GM19023 (cell line): ENCODE measurements around the gene PXDN.

ENCODE experiments used
- ATAC-seq: cut with Tn5 transposase; IDR thresholded peaks from one replicate; pipeline ENCODE4 v1.9.1; 2021; ENCODE audit warnings: mild to moderate bottlenecking, moderate library complexity; ENCODE audit not compliant: unreplicated experiment

PXDN gene

DNA sequence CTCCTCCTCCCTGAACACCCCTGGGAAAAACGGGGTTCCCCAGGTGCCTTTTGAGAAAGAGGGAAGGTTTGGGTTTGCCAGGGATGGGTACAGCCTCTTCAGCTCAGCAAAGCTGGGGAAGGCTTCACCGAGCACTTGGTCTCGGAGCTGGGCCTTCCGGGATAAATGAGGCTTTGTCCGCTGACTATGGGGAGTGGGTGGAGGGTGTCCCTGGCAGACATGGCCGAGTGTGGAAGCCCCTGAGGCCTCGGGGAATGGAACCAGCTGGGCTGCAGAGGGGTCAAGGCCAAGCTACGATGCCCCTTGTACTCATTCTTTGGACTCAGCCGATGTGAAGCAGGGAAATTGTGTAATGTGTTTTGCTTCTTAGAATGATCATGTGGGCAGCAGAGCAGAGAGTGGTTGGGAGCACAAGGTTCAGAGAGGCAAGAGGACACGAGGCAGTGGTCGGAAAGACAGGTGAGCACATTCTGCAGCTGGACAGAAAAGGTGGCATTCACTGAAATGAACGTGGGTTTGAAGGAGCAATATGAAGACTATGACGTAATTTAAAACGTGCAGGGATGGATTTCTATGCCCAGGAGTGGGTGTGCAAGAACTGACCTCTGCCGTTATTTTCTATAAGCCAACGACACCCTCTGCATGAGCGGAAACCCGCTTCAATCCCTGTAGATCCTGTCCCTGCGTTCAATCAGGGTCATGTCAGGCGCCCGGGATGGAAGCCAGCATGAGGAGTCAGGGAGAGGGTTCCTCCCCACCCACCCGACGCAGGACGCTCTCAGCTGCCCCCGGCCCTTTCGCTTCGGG lies 142.6 kb downstream of the PXDN start:
- no peak for ATAC-seq

DNA sequence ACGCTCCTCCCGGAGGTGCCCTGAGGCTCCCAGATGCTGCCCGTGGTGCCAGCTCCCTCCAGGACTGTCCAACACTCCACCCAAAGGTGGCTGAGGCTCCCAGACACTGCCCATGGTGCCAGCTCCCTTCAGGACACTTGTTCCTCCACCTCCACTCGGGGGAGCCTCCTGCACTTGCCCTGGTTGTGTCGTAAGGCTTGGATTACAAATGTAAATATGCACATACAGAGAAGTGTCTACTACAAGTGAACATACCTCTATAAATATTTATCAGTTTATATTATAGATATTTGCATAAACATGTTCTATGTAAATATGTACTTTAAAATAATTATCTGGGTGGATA lies 143.3 kb downstream of the PXDN start:
- no peak for ATAC-seq

DNA sequence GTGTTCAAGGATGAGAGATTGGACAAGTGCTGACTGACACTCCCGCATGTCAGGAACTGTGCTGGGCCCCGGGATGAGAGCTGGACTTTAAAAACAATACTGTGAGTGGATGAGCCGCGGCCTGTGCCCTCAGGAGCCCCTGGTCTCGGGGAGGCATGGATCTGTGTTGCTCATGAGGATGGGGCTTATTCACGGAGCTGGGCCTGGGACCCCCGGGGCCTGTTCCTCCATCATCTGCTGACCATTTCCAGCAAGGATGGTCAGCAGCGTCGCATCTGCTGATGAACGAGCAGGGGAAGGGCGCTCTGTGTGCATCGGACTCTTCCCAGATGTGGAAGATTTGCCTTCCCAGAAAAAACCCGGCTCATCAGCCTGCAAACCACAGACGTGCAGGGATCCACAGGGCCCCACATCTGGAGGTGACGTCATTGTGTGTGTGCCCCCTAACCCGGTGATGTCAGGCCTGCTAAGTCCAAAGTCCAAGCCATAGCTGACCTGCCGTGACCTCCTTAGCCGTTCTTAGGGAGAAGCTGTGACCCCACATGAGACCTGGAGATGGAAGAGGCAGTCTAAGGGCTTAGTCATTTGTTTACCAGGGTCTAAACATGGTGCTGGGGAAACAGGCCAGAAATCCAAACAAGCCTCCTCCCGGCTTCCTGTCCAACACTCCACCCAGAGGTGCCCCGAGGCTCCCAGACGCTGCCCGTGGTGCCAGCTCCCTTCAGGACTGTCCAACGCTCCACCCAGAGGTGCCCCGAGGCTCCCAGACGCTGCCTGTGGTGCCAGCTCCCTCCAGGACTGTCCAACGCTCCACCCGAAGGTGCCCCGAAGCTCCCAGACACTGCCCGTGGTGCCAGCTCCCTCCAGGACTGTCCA lies 143.9 kb downstream of the PXDN start:
- no peak for ATAC-seq

DNA sequence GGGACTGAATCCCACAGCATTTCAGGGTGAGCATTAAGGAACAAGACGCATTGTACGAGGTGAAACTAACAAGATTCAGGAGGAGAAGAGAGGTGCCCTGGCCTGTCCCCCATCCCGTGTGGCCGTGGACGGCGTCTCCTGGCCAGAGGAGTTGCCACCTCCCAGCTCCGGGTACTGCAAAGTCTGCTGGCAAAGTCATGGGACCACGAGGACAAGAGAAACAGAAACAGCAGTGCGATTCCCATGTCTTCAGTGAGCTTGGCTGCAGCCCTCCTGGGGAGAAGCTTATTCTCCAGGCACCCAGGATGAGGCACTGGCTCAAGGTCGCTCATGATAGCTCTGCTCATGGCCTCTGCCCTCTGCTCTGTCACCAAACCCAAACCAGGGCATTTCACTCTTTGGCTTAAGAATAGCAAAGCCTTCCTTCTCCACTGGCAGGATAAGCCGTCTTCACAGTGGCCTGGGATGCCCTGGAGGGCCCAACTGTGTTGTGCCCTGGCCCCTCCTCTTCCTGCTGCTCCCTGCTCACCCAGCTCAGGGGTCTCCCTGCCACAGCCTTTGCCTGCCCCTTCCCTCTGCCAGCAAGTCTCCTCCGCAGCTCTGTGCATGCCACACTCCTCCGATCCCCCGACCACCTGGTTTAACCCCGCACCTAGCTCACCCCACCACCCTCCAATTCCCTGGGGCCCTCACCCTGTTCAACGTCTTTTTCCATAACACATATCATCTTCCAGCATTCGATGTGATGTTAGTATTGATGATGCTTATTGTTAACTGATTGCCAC lies 144.8 kb downstream of the PXDN start:
- no peak for ATAC-seq

DNA sequence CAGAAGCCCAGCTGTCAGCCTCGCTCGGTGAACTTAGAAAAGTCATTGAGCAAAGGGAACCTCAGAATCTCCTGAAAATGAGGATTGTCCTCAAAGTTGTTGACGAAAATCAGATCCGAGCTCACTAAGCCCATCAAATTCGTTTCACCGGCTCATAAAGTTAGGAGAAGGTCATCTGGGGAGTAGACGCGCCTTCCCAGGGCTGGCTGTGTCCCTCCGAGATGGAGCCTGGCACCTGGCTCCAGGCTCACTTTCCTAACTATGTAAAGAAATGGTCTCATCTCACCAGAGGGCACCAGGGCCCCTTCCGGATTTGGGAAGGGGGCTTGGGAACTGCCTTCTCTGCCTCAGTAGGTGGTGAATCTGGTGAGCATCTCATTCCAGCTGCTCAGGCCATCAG lies 145.5 kb downstream of the PXDN start:
- no peak for ATAC-seq

DNA sequence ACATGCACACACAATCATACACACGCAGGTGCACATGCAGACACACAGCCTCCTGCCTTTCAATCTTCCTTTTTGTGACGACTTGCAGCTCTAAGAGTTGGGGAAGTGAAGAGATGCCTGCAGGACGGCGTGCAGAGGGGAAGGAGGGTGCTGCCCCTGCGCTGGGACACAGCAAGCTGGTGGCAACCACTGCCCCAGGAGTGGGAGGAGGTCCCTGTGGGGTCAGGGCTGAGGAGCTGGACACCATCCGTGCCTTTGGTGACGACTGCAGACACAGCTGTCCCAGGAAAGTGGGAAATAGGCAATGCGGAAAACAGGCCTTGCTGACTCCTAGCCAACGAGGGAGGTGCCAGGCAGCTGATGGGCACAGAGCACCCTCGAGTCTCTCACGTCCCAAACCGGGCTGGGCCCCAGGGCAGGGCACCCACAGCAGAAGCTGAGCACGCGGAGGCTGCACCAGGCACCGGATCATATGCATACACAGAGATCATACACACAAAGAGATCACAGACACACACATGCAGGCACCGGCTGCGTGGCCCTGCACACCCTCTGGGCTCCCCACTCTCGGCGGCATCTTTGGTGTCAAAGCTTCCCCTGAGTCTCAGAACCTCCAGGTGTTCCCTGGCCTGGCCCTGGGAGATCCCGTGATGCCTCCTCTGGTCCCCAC lies 146.1 kb downstream of the PXDN start:
- no peak for ATAC-seq

DNA sequence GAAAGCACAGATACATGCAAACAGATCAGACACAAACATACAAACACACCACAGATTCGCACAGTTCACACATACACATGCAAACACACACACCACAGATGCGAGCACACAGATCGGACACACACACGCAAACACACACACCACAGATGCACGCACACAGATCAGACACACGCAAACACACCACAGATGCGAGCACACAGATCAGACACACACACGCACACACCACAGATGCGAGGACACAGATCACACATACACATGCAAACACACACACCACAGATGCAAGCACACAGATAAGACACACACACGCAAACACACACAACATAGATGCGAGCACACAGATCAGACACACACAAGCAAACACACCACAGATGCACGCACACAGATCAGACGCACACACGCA lies 149.0 kb downstream of the PXDN start:
- ATAC-seq: no peak

DNA sequence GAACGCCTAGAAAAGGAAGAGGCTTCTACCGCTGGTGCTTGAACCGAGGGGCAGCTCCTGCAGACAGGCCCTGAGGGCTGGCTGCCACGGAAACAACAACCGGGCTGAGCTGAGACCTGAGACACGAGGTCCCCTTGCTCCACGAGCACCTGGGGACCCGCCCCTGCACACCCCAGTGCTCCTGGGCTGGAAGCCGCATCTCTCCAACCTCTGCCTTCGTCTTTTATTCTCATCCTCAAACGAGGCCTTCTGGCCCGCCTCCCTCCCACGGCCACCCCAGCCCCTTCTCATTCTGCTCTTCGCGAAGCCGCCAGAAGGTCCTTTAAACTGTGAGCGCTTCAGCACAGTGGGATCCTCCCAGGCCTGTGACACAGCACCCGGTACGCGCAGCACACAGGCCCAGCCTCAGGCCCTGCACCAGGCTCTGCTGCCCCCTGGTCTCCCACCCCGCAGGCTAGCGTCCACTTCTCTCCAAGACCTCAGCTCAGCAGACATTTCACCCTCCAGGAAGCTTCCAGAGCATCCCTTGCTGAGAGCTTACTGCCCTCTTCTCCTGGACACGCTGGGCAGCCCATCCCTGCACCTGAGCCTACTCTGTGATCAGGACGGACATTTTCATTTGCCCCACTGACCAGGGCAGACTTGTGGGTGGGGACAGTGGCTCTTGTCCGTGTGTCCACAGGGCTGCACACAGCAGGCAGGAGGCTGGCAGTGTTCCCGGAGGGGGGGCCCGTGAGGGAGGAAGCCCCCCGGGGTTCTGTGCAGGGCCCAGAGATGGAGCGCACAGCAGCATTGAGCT lies 149.7 kb downstream of the PXDN start:
- ATAC-seq: no peak

DNA sequence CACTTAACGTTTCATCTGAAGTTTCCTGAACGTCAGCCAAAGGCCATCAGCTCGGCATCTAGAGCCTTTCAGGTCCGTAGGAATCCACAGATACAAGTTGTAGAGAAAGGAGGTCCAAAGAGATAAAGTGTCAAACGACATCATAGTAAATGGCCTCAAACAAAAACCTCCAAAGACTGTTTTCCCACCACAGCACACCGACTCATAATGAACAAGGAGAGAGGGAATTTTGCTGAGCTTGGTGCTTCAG lies 150.3 kb downstream of the PXDN start:
- no peak for ATAC-seq

DNA sequence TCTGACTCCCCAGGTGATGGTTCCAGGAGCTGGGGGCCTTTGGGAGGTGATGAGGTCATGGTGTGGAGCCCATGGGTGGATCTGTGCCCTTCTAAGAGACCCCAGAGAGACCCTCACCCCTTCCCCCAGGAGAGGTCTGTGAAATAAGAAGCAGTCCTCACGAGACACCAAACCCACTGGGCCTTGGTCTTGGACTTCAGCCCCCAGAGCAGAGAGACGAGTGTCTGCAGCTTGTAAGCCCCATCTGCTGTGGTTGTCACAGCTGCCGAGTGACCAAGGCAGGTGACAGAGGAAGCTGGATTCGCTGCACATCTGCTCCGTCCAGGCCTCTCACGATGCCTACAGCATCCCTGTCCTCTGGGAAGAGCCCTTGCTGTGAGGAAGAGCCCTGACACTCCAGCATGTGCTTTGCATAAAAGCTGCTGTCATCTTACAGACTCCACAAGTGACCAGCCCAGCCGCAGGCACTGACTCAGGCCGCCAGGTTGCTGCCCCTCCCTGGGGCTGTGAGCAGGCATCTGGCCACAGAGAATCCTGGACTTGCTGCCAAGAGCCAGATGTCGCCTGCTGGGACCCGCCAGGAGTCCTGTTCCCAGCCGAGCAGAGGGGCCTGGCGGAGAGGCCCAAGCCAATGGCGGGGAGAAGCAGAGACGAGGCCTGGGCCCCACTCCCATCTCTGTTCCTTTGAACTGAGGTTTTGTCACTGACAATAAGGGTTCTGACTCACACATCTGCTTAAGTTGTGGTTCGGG lies 150.8 kb downstream of the PXDN start:
- no peak for ATAC-seq

DNA sequence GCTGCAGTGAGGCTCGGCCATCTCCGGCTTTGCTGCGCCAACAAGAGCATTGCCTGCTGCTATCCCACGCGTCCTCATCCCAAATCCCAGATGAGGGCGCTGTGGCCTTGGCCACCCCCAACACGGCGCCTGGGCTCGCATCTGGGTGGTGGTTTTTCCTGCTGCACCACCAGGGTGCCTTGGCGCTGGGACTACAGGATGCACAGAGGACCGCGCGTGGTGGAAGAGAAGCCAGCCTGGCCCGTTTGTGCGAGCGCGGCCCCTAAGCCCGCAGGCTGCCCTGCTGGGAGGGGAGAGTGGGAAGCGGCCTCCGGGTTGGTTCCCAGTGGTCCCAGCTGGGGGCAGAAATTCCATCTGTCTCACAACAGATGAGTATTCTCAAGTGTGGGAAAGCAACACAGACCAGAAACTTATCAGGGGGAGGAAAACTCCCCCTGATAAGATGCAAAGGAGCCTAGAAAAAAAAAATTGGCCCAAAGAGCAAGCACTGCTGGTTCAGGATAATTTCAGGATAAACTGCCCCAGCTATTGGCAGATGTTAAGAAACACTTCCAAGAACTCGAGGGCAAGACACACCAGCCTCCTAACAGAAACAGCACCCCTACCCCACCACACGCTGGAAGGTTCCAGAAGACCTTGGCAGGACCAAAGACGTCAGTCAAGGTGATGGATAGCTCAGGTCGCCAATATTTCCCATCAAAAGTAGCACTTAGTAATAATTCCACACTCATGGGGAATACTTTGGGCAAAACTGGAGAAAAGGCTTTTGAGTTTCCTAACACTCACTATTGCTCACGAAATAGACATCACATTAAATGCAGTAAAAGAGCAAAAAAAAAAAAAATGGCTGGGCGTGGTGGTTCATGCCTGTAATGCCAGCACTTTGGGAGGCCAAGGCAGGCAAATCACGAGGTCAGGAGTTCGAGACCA lies 152.1 kb downstream of the PXDN start:
- no peak for ATAC-seq

DNA sequence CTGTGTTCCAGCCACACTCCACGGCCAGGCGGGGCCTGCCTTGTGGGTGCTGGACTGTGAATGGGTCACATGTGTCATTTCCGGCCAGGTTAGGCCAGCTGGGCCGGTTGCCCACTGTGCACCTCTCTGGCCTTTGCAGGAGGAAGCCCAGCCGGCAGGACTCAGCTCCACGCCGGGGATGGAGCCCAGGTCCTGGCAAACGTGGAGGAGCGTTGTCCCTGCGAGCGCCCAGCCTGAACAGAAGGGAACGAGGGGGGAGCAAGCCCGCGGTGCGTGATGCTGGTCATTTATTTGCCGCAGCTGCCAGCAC lies 152.9 kb downstream of the PXDN start:
- ATAC-seq: no peak

DNA sequence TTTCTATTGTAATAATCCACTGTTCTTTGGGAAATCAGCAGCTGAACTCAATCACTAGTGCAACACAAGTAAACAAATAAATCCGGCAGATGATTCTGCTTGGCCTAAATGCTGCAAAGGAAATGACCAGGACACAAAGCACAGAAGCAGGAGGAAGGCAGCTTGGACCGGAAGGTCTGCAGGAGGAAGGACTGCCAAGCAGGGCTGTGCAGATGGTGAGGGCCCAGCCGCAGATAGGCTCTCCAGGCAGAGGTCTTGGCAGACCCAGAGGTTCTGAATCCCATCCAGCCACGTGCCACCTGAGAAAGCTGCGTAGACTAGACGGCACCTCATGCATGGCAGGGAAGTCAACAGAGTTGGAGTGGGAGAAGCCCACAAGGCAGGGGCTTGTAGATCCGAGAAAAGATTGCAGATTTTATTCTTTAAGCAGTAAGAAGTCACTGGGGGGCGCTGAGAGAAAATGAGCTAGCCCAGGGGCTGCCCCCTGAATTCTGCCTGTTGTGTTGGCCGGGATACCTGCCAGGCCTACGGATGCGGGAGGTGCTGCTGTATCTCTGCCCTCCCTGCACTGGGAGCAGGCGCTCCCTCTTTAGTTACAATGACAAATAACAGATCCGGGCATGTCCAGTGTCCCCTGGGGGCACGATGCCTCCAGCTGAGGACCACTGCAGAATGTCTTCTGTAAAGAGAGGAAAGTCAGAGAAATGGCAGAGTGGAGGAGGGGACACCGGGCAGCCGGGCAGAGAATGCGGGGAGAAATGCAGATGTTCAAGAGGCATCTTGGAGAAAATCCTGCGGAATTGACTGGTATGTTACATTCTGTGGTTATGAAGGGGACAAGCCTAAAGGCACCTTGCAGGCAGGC lies 153.5 kb downstream of the PXDN start:
- no peak for ATAC-seq

DNA sequence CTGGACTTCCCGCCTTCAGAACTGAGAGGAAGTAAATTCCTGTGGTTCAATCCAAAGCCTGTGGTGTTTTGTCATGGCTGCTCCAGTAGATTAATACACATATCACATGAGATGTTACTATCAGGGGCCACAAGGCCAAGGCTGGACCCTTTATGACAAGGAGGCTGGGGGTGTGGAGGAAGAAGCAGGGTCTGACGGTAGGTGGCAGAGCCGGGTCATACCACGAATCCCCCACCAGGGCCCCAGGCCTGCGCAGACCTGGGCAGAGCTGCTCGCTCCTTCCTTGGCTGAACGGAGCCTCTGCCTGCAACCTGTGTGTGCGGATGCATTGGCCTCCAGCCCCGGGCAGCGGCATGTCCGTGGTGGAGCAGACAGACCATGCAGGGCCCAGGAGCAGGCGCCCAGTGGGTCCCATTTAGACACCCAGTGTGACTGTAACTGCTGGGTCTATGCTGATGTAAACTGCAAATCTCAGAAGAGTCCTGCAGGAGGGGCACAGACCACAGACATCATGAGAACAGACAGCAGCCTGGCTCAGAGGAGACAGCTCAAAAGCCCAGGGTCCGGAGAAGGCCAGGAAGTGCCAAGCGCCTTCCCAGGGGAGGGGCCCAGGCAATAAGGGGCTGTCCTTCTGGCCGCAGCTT lies 155.2 kb downstream of the PXDN start:
- no peak for ATAC-seq

DNA sequence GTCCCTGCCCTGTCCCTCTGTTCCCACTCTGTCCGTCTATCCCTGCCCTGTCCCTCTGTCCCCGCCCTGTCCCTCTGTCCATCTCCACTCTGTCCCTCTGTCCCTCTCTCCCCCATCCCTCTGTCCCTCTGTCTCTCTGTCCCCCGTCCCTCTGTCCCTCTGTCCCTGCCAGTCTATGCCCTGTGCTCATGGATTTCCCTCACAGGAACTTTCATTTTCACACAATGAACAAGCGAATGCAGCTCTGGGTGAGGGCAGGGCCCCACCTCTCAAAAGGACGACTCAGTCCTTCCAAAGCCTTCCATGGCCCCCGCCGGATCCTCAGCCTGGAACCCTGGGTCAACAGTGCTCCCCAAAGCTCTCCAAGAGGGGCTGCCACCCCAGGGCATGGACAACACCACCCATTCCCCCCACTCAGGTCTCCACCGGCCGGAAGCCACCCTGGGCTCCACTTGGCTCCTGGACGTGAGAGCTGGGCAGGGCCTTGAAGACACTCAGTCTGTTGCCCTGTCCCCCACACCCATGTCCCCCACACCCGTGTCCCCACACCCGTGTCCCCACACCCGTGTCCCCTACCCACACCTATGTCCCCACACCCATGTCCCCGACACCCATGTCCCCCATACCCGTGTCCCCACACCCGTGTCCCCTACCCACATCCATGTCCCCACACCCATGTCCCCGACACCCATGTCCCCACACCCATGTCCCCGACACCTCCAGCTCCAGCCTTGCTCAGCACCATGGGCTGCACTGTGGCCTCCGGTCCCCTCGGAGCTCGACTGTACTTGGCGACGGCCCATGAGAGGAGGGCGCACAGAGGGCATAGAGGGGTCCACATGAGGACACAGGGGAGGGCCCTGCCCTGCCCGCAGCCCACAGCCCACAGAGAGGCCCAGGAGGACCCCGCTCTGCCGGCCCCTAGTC lies 156.0 kb downstream of the PXDN start:
- no peak for ATAC-seq
